Measurements from ENCODE around the gene TAGAP.

GRCh38 chr6:159053781-159054398, 9.1 kb upstream of the TAGAP start:
- TF ChIP-seq CTCF (IDR thresholded peaks at IDR 0.05), result no peak
- no peak for TF ChIP-seq POLR2A (IDR thresholded peaks at IDR 0.05)
